GM12891 (cell line): ENCODE data around the gene EVA1A.

Experiments
- POLR2A ChIP-seq: IDR thresholded peaks from 2 replicates; pipeline ENCODE4 v1.6.1; 2011; ENCODE audit warnings: low read depth, low read length, control low read depth
- POLR2AphosphoS5 ChIP-seq: IDR thresholded peaks from 2 replicates; pipeline ENCODE4 v1.6.1; 2011; ENCODE audit warnings: low read depth, low read length, control low read depth
- TAF1 ChIP-seq: IDR thresholded peaks from 2 replicates; pipeline ENCODE4 v1.6.1; 2011; ENCODE audit warnings: low read depth, low read length, control low read depth

GRCh38 chr2:75564713-75565359, 4.1 kb upstream of the EVA1A start:
- no peak for TF ChIP-seq POLR2A
- TF ChIP-seq TAF1, result no peak
- TF ChIP-seq POLR2AphosphoS5, result no peak
